Adrenal gland (tissue), 5 donors: Measurements from ENCODE around the gene RARRES1.

Source experiments
- POLR2A ChIP-seq, 2 donors: fragments of 450-650 bp; IDR thresholded peaks; one replicate each; pipeline ENCODE4 v1.6.1; 2017; ENCODE audit warnings: antibody characterized with exemption in 2 of 2, mild to moderate bottlenecking in 2 of 2, moderate library complexity in 1 of 2
- TF ChIP-seq, protein P1 (sequence below), 6 experiments: fragments of 450-650 bp in 4 of 6; fragments of 200-600 bp in 2 of 6; sonication (generic) in 1 of 6; IDR thresholded peaks; 1 replicate in 5 of 6; 2 replicates in 1 of 6; pipeline versions ENCODE4 v1.5.1 to v1.8.0; 2016 to 2021; ENCODE audit warnings: antibody characterized with exemption in 6 of 6, mild to moderate bottlenecking in 2 of 6, moderate library complexity in 1 of 6
- donor health status: DM: no; HTN: no; CAD: no.

DNA sequence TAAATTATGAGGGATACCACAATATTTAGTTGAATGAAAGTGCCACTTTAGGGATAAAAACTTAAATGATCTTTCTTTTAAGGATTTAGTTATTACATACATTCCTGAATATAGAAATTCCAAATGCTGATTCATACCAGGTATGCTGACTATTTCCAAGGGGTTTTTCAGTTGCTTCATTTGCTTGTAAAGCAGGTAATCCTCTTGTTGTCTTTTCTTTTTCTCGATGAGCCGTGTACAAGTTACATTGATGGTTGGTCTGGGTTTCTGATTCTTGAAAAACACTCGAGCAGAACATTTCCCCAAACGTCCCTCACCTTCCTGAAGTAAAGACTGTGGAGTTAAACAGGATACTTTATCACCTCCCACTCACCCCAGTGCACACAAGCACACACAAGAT, 21.7 kb downstream of the RARRES1 start:
- TF ChIP-seq, protein P1, sequence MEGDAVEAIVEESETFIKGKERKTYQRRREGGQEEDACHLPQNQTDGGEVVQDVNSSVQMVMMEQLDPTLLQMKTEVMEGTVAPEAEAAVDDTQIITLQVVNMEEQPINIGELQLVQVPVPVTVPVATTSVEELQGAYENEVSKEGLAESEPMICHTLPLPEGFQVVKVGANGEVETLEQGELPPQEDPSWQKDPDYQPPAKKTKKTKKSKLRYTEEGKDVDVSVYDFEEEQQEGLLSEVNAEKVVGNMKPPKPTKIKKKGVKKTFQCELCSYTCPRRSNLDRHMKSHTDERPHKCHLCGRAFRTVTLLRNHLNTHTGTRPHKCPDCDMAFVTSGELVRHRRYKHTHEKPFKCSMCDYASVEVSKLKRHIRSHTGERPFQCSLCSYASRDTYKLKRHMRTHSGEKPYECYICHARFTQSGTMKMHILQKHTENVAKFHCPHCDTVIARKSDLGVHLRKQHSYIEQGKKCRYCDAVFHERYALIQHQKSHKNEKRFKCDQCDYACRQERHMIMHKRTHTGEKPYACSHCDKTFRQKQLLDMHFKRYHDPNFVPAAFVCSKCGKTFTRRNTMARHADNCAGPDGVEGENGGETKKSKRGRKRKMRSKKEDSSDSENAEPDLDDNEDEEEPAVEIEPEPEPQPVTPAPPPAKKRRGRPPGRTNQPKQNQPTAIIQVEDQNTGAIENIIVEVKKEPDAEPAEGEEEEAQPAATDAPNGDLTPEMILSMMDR (IDR thresholded peaks at IDR 0.05), result no peak
- TF ChIP-seq POLR2A (IDR thresholded peaks at IDR 0.05), result no peak
